Adipocyte (in vitro differentiated cells): ENCODE measurements around the gene HOXC5.

Experiments
- DNase-seq: peaks from one replicate; pipeline ENCODE4 v3.0.0-alpha.2; 2015; ENCODE audit warnings: low read depth
- H3K27me3 ChIP-seq: replicated peaks from 2 replicates; pipeline ENCODE4 v1.7.0; 2013; ENCODE audit warnings: mild to moderate bottlenecking, low read length, moderate library complexity; ENCODE audit not compliant: control insufficient read depth, insufficient read depth
- H3K36me3 ChIP-seq: 2 replicates; pipeline ENCODE4 v1.7.0; 2013; ENCODE audit warnings: low read length, mild to moderate bottlenecking, moderate library complexity; ENCODE audit not compliant: control insufficient read depth, insufficient read depth, severe bottlenecking
- H3K4me1 ChIP-seq: 2 replicates; pipeline ENCODE4 v1.7.0; 2013; ENCODE audit warnings: mild to moderate bottlenecking, low read length, moderate library complexity; ENCODE audit not compliant: control insufficient read depth, insufficient read depth
- H3K4me3 ChIP-seq: 2 replicates; pipeline ENCODE4 v1.7.0; 2013; ENCODE audit warnings: mild to moderate bottlenecking, low read length, moderate library complexity
- H3K9ac ChIP-seq: 2 replicates; pipeline ENCODE4 v1.7.0; 2013; ENCODE audit warnings: mild to moderate bottlenecking, low read length, moderate library complexity
- H3K9me3 ChIP-seq: 2 replicates; pipeline ENCODE4 v1.7.0; 2013; ENCODE audit warnings: mild to moderate bottlenecking, low read length, moderate library complexity; ENCODE audit not compliant: control insufficient read depth

Gene HOXC5

DNA sequence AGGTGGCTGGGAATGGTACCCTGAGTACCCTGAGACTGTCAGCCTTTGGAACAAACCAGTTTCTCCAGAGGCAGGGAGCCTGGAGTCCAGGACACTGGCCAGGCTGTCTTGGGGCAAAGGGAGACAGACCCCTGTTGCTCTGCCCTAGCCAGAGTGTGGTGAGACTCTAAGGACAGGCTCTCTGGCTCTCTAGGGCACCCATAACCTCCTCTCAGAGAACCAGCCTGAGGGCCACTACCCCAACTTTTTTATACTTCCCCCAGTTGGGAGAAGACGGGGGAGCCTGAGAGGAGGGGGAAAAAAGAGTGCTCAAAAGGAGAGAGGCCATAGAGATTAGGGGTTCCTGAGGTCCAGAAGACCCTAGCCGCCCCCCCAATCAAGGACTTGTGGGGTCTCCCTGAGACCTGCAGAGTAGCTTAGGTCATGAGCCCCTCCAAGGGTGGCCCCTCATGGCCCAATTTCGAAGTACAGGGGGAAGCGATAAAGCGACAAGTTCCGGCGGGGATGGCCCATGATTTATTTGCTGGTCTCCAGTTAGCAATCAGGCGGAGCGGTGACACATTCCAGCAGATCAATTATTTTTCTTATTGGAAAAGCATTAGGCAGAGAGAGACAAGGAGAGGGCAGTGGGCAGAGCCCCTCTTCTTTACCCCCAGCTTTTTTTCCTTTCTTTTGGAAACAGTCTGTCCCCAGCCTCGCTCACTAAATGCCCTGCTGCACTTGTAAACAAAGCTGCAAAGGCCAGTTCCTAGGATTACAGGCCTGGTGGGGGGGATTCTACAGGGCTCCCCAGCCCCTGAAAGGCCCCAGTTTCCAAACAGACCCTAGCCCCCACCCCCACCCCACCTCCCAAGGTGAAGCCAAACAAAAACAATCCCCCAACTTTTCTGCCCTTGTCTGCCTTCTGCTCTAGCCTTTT lies 22.5 kb upstream of the HOXC5 start:
- no peak for DNase-seq
- Histone ChIP-seq H3K4me1 (peaks cover 51% of the 10 kb centered on the region), H3K4me3 (peak overlapping the region; percentile 96), H3K9me3 (no peaks in the 10 kb centered on the region), H3K9ac (peak overlapping the region; percentile 99), H3K27me3 (no peaks in the 10 kb centered on the region), H3K36me3 (no peaks in the 10 kb centered on the region)

DNA sequence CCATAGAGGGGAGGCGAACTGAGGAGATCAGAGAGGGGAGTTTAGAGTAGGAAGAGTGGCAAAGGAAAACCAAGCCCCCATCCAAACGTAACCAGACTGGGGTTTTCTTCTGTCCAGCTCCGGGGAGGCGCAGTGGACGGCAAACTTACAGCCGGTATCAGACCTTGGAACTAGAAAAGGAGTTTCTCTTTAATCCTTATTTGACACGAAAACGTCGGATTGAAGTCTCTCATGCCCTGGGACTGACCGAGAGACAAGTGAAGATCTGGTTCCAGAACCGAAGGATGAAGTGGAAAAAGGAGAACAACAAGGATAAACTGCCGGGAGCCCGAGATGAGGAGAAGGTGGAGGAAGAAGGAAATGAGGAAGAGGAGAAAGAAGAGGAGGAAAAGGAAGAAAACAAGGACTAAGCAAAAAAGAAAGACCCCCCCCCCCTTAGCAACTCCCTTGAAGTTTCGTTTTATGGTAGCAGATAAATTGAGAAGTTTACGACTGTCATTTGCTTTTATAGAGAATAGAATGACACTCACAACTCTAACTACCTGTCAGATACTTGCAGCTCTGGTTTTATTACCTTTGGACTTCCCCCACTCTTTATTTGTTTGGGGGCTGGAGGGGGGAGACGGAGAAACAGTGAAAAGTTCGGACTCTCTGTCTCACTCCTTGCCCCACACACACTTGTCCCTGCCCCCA lies 21.7 kb upstream of the HOXC5 start:
- Histone ChIP-seq H3K4me1 (peaks cover 59% of the 10 kb centered on the region), H3K9me3 (no peaks in the 10 kb centered on the region), H3K9ac (peak overlapping the region; percentile 99), H3K4me3 (peak overlapping the region; percentile 96), H3K27me3 (no peaks in the 10 kb centered on the region), H3K36me3 (no peaks in the 10 kb centered on the region)
- no peak for DNase-seq

GRCh38 chr12:54011665-54012532 lies 21.0 kb upstream of the HOXC5 start:
- Histone ChIP-seq H3K4me1 (peaks cover 58% of the 10 kb centered on the region), H3K4me3 (peak overlapping the region; percentile 96), H3K36me3 (no peaks in the 10 kb centered on the region), H3K9ac (peak overlapping the region; percentile 99), H3K27me3 (no peaks in the 10 kb centered on the region), H3K9me3 (no peaks in the 10 kb centered on the region)
- DNase-seq = no peak

DNA sequence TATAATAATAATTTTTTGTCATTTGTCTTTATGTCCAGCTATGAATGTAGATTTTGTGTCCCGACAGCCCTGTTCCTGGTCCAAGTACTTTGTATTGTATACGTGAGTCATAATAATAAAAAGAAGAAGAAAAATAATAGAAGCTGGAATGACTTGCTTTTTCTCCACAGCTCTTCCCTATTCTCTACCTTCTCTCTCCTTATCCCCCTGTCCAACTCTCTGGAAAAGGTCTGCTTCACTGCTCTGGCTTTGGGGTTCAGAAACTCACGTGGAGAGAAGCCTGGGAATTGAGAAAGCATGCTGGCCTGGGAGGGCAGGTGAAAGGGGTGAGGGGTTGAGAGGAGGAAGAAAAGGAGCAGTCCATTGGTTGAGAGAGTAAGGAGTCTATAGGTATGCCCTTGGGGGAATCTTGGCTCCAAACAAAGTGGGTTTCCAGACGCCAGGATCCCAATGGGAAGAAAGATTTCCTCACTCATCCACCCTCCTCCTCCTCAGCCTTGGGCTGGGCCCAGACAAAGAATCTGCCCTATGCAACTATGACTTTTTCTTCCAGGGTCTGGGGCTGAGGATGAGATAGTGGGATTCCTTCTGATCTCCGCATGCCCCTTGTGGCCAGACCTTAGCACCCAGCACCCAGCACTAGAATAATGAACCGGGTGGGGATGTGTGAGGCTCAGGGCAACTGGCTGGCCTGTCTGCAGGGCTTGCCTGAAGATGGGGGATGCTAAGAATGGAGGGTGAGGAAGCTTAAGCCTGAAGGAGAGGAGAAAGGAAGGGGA lies 20.0 kb upstream of the HOXC5 start:
- Histone ChIP-seq H3K4me3 (peak overlapping the region; percentile 75), H3K27me3 (no peaks in the 10 kb centered on the region)

GRCh38 chr12:54014377-54015017 lies 18.4 kb upstream of the HOXC5 start:
- no peaks in the 10 kb centered on the region for H3K36me3 ChIP-seq
- no peak for DNase-seq
- peak overlapping the region; percentile 99 for H3K9ac ChIP-seq
- peaks cover 43% of the 10 kb centered on the region for H3K4me1 ChIP-seq
- H3K9me3 ChIP-seq = no peaks in the 10 kb centered on the region
- H3K27me3 ChIP-seq = no peaks in the 10 kb centered on the region
- H3K4me3 ChIP-seq = peak overlapping the region; percentile 75

More for the DNA sequence above, 20.0 kb upstream of the HOXC5 start:
- DNase-seq = no peak
- H3K36me3 ChIP-seq = no peaks in the 10 kb centered on the region
- peak overlapping the region; percentile 99 for H3K9ac ChIP-seq
- H3K9me3 ChIP-seq = no peaks in the 10 kb centered on the region
- H3K4me1 ChIP-seq = peaks cover 49% of the 10 kb centered on the region

- Histone ChIP-seq H3K27me3 (no peaks in the 10 kb centered on the region), H3K9ac (peak overlapping the region; percentile 99), H3K4me1 (peaks cover 48% of the 10 kb centered on the region), H3K9me3 (no peaks in the 10 kb centered on the region), H3K4me3 (peak overlapping the region; percentile 98), H3K36me3 (no peaks in the 10 kb centered on the region)
- DNase-seq = no peak
Observed at GRCh38 chr12:54015018-54015931, 17.6 kb upstream of the HOXC5 start.

GRCh38 chr12:54016051-54016450 lies 16.8 kb upstream of the HOXC5 start:
- peaks cover 52% of the 10 kb centered on the region for H3K4me1 ChIP-seq
- H3K9me3 ChIP-seq = no peaks in the 10 kb centered on the region
- H3K36me3 ChIP-seq = no peaks in the 10 kb centered on the region
- no peak for DNase-seq
- H3K27me3 ChIP-seq = no peaks in the 10 kb centered on the region
- peak overlapping the region; percentile 99 for H3K9ac ChIP-seq
- peak overlapping the region; percentile 98 for H3K4me3 ChIP-seq

- Histone ChIP-seq H3K4me1 (peaks cover 53% of the 10 kb centered on the region), H3K27me3 (no peaks in the 10 kb centered on the region), H3K9me3 (no peaks in the 10 kb centered on the region), H3K9ac (peak overlapping the region; percentile 99), H3K36me3 (no peaks in the 10 kb centered on the region), H3K4me3 (peak overlapping the region; percentile 98)
- DNase-seq = no peak
Observed at GRCh38 chr12:54016478-54016964, 16.3 kb upstream of the HOXC5 start.

GRCh38 chr12:54017027-54017788 lies 15.6 kb upstream of the HOXC5 start:
- Histone ChIP-seq H3K9ac (peak overlapping the region; percentile 99), H3K4me3 (peak overlapping the region; percentile 98), H3K36me3 (no peaks in the 10 kb centered on the region), H3K27me3 (no peaks in the 10 kb centered on the region), H3K9me3 (no peaks in the 10 kb centered on the region), H3K4me1 (peaks cover 56% of the 10 kb centered on the region)
- no peak for DNase-seq
